ENCODE measurements around the gene SDHAF1.

SDHAF1 gene

DNA sequence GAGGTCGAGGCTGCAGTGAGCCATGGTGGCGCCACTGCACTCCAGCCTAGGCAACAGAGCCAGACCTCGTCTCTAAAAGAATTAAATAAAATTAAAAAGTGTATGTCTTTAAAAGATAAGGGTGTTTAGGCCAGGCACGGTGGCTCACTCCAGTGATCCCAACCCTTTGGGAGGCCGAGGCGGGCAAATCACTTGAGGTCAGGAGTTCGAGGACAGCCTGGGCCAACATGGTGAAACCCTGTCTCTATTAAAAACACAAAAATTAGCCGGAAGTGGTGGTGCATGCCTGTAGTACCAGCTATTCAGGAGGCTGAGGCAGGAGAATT is 7.5 kb upstream of the SDHAF1 start:
- no peak for DNase-seq

DNA sequence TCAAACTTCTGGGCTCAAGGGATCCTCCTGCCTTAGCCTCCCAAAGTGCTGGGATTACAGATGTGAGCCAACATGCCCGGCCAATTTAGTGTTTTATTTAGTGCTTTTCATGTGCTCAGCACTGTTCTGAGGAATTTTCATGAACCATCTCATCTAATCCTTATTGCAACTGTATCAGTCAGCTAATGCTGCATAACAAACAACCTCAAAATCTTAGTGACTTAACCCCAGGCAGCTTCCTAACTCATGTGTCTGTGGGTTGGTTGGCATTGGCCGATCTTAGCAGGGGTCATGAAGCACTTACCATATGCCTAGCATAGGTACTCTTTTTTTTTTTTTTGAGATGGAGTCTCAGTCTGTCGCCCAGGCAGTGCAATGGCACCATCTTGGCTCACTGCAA is 6.2 kb upstream of the SDHAF1 start:
- no peak for DNase-seq

DNA sequence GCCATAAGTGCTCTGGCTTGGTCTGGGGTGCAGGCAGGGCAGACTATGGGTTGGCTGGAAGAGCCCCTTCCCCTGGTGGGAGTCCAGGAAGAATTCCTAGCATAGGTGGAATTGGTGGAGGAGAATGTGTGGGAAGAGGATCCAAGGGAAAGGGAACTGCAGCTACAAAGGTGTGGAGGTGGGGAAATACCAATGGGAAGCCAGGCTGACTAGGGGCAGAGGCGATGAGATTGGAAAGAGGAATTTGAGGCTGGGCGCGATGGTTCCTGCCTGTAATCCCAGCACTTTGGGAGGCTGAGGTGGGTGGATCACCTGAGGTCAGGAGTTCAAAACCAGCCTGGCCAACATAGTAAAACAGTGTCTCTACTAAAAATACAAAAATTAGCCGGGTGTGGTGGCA is 4.8 kb upstream of the SDHAF1 start:
- DNase-seq = no peak

DNA sequence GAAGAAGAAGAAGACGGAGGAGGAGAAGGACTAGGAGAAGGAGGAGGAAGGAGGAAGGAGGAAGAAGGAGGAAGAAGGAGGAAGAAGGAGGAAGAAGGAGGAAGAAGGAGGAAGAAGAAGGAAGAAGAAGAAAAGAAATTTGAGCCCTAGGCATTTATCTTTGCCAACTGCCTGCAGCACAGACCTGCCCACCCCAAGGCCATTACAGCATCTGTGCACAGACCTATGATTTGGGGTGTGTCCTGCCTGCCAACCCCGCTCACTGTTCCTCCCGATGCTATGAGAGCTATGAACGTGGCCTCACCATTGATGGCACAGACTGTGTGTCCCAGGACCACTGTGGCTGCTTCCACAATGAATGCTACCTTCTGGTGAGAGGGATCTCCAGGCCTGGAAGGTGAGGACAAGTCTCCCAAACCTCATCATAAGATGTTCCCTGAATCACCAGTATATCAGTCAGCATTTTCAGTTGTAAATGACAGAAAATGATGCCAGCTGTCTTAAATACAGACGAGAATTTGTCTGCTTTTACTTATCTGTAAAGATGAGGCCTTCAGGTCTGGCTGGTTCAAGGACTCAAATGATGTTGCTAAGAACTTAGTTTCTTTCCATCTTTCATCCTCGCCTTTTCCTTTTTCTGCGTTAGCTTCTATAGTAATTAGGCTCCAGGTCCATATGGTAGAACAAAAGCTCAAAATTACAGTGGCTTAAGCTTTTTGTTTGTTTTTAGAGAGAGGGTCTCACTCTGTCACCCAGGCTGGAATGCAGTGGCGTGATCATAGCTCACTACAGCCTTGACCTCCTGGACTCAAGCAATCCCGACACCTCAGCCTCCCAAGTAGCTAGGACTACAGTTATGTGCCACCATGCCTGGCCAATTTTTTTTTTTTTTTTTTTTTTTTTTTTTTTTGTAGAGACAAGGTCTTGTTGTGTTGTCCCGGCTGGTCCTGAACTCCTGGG is 3.9 kb upstream of the SDHAF1 start:
- DNase-seq = no peak

DNA sequence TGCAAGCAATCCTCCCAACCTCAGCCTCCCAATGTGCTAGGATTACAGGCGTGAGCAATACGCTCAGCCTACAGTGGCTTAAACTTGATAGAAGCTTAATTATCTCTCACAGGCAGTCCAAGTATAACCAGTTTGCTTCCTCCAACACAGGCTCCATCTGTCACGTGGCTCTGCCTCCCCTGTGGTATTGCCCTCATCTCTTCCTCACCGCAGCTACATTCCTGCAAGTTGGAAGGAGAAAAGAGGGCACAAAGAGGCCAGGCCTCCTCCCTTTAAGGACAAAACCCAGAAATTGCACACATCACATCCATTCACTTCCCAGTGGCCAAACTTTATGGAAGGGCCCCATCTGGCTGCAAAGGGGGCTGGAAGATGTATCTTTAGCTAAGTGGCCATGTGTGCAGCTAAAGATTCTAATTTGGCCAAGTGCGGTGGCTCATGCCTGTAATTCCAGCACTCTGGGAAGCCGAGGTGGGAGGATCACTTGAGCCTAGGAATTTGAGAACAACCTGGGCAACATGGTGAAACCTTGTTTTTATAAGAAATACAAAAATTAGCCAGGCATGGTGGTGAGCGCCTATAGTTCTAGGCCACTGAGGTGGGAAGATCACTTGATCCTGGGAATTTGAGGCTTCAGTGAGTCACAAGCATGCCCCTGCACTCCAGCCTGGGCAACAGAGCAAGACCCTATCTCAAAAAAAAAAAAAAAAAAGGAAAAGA is 3.1 kb upstream of the SDHAF1 start:
- no peak for DNase-seq

DNA sequence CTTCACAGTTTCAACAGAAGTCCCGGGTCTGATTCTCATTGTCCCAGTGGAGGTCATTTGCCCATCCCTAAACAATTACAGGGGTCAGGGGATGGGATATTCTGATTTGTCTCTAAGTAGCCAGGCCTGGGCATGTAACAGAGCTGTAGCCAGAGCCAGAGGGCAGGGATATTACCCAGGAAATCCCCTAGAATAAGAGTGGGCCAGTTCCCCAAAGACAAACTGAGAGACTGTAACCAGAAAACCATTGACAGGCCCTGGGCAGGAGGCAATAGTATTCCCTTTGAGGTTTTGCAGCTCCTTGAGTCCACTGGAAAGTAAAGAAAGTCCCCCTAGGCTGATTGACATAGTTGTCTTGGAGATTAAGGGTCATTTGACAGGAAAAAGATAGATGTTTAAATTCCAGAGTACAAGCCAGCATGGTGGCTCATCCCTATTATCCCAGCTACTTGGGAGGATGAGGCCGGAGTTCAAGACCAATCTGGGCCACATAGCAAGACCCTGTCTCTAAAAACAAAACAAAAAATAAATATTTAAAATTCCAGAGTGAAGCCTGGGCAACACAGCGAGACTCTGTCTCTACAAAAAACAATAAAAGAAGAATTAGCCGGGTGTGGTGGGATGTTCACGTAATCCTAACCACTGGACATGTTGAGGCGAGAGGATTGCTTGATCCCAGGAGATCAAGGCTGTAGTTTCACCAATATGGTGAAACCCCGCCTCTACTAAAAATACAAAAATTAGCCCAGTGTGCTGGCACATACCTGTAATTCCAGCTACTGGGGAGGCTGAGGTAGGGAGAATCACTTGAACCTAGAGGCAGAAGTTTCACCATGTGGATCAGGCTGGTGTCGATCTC is 1.9 kb upstream of the SDHAF1 start:
- DNase-seq = no peak

DNA sequence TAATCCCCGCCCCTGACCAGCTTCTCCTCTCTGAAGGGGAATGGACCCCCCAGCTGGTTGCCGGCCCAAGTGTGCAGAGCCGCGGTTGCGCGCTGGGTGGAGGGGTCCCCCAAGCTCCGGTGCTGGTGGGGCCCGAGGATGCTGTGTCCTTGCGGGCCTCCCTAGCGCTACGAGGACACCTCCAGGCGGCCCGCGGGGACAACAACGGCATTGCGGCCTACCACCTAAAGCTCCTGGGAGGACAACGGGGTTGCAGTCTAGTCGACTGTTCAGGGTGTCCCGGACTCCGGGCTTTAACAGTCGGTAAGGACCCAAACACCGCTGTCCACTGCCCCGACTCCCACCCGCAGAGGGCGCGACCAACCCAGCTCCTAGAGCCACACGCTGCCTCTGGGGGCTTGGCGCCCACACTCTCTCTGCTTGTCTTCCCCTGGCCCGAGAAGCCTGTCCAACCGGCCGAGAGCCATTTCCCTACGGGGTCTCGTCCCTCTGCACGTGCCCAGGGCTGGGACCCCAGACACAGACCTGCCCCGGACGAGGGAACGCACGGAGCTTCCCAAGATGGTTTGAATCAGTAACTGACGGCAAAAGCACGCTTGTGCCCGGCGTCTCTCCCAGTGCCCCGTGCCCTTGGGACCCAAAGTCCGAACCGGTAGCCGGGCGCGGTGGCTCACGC is 927 bp upstream of the SDHAF1 start:
- DNase-seq = no peak

DNA sequence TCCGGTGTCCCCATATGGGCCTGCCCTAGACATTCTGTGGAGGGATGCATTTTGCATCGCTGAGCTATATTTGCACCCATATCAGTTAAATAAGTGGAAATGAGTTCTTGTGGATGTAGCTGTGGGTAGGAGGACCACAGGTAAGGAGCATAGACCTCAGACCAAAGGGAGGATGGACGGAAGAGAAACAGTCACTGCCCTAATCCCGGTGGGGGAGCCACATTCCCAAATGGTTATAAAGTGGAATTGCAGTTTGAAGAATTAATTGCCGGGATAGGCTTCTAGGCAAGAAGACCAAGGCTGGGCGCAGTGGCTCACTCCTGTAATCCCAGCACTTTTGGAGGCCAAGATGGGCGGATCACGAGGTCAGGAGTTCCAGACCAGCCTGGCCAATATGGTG is 1.8 kb downstream of the SDHAF1 start:
- no peak for DNase-seq

DNA sequence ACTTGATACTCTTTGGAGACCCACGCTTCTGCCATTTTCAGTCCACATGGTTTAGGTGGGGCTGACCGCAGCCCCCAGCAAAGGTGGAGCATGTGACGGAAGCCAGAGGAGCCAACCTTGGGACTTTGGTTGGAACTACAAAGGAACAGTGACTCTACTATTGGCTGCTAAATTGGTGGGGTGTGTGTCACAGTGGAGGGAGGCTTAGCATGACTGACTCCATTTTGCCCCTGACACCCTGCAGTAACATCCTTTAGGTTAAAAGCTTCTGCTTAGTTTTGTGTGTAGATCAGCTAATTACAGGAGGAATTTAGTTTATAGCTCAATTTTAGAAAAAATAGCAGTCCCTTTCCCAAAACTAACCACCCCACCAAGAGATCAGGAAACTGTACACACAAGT is 6.6 kb downstream of the SDHAF1 start:
- DNase-seq = no peak

DNA sequence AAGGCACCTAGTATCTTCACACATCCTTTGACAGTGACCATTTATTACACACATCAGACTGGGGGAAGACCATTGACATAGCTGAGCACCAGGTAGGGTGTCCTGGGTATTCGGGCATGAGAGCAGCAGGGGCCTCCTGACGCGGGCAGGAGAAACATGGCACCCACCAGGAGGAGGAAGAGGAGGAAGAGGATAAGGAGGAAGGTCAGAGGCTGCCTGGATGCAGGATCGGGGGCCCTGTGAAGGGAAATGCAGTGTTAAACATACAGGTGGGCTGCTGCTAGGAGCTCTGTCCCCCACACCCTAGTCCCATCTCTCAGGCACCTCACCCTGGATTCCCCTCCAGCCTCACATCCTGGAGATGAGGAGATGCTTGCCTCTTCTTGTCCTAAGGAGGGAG is 8.3 kb downstream of the SDHAF1 start:
- no peak for DNase-seq

DNA sequence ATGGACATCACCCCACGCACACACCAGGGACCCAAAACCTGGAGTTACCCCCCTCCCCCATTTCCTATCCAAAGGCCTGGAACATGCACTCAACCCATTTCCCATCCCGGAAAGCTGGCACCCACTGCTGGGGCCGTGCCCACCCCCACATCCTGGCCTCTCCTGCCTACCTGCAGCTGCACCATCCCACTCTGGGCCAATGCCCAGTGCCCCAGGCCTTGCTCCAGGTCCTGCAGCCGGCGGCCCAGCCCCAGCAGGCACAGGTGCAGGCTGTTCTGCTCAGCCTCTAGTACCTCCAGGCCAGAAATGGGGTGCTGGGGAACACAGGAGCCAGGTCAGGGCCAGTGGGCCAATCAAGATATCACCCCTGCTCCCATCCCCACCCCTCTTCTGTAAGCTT is 12.0 kb downstream of the SDHAF1 start:
- DNase-seq = no peak

DNA sequence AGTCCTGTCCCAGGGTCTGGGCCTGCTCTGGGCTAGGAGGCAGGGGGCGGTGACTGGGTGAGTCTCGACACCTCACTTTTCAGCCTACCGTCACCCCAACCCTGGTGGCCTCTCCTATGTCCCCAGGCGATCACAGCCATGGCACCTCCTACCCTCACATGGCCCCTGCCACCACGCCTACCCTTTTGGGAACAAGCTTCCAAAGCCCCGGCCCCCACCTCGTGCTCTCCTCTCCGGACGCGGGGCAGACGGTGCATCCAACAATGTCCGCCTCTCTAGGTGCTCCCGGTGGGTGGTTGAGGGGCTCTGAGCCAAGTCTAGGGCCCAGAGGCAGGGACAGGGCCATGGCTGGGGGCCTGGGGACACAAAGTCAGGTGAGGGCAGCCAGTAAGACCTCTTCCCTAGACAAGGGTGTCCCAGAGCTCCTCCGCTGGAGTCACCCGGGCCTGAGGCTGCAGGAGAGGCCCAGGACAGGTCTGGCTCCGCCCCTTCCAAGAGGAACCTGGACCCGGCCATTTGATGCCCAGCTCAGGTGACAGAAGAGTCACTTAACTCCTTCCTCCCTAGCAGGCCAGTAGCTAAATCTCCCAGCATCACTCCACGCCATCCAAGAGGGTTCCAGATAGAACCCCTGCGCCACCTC is 13.5 kb downstream of the SDHAF1 start, which contains the start of gene SYNE4:
Gene SYNE4, minus strand, starts transcription at position 478 of the 643 bp plus-strand sequence. Its CDS starts 132 bp downstream, at position 346.
- no peak for DNase-seq

DNA sequence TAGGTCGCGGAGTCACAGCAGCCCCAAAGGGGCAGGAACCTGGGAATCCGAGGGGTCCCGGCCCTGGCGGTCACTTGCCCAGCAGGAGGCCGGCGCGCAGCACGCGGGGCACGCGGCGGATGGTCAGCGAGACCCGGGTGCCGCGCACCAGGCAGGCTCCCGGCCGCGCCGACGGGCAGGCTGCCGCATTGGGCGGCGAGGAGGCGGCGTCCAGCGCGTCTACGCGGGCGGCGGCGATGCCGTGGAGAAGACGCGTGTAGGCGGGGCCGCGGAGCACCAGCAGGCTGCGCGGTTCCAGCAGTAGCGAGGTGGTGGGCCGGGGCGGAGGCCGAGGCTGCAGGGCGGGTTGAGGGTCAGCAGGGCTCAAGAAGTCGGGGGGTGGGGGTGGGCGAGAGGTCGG is 14.2 kb downstream of the SDHAF1 start:
- peak; percentile 57 for DNase-seq

DNA sequence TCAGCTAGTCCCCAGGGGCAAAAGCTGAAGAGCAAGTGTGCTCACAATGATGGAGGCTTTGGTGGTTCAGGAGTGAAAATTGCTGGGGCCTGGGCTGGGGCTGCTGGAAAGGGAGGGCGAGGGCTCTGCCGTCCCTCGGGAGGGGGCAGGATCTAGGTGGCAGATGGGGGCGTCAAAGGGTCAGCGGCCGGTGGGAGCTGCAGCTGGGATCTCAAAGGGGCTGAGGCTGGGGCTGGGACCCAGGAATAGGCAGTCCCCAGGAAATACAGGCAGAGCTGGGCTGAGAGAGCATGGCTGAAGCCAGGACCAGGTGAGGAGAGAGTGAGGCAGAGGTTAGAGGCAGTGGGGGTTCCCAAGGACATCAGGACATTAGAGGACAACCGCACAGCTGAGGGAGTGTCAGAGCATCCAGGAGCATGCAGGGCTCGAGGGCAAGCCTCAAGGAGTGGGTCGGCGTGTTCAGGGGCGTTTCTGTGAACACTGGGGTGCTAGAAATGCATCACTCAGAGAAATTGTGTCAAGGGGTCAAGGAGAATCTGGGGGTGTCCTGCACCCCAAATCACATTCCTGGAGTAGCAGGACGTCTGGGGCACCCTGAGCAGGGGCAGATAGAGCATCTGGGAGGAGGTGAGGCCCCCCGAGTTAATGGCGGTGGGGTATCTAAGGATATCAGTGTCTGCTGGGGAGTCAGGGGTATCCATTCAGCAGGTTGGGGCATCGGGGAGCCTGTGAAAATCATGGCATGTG is 14.8 kb downstream of the SDHAF1 start:
- no peak for DNase-seq

DNA sequence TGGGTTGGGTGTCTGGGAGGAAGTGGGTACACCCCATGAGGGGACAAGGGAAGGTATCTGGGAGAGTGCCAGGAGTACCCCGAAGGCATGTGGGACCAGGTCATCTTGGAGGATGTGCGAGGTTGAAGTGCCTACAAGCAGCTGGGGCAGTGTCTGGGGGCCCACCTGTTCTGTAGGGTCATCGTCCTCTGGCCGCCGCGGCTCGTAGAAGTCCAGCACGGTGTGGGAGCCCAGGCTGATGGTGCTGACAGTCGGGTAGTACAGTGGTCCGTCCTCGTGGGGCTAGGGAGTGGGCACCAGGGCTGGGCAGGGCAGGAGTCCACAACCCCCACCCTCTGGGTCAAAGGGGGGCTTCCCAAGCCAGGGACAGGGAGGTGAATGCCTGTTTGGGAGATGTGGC is 15.4 kb downstream of the SDHAF1 start:
- DNase-seq = no peak

DNA sequence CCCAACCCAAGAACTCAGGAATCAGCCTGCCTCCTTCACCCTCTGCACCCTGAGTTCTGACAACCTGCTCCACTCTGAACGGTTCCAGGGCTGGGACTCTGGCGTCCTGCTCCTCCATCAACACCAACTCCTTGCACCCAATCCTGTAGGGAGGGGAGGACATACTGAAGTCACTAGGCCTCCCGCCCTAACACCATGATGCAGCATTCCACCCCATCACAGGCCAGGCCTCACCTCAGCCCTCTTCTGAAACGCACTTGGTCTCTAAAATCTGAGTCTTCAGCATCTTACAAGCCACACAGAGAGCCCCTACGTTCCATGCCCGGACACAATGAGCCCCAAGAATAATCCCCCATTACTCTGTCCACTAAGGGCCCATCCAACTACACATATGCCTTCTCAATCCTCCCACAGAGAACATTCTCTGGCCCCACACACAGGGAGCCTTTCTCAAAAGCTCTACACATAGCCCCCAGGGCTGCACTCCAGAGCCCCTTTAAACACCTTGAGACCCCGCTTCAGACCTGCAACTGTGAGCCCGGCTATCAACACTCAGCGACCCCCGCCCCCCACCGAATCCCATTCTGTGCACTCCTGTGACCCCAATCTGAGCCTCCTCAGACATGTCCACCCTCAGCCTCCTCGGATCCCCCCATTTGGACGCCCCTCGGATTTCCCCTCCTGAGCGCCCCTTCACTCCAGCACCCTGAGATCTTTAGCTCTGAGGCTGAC is 18.5 kb downstream of the SDHAF1 start:
- DNase-seq = no peak

DNA sequence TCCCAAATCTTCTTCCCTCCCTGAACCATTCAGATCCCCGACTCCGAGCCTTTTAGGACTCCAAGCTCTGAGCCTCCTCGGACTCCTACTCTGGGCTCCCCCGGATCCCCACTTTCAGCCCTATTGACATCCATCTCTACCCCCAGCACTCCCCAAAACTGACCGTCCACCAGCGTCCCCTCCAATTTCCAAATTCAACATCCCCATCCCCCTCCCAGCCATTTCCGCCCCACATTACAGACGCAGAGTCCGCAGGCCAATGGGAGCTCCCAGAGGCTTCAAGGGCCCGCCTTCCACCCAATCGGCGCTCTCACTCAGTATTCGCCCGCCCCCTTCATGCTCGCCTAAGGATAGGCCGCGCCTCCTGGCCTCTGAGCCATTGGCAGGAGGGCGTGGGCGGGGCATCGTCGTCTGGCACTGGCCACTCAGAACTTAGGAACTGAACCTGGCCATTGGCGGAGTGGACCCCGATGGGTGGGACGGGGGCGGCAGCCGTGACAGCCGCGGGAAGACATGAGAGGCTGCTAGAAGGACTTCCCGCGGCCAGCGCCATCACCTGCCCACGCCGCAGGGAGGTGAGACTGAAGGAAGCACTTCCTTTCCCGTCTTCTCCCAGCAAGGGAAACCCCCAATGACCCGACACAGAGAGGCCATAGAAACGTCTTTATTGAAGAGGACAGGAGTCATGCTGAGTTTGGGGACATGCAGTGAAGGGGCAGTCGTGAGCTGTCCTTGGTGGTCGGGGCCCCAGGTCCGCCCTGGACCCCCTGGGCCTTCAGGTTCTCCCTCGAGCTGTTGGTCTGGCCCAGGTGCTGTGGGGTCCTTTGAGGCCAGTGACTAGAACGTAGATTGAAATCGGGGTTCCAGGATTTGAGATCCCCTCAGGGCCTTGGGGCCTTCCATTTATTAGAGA is 19.3 kb downstream of the SDHAF1 start, which contains the start of gene ALKBH6:
Gene ALKBH6, minus strand, starts transcription at position 202 of the 913 bp plus-strand sequence. CDS start 816 bp downstream, outside the sequence.
- peak; percentile 100 for DNase-seq

DNA sequence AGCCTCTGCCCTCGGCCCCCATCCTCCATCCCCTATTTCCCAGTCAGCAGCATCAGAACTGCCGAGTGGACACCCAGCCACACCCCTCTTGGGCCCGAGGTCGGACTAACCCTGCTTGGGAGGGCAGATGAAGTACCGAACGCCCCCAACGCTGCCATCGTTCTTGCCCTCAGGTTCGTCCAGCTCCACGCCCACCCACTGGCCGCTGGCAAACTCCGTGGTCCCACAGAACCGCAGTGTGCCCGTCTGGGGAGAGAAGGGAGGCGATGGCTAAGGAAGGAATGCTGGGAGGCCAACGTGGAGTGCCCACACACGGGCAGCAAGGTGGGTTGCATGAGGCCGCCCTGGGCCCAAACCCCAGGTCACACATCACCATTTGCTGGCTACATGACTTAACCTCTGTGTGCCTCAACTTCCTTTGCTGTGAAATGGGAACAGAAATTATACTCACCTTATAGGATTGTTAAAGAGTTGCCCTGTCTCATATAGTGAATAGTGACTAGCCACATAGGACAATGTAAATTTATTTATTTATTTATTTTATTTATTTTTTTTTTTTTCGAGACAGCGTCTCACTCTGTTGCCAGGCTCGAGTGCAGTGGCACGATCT is 24.2 kb downstream of the SDHAF1 start:
- no peak for DNase-seq

DNA sequence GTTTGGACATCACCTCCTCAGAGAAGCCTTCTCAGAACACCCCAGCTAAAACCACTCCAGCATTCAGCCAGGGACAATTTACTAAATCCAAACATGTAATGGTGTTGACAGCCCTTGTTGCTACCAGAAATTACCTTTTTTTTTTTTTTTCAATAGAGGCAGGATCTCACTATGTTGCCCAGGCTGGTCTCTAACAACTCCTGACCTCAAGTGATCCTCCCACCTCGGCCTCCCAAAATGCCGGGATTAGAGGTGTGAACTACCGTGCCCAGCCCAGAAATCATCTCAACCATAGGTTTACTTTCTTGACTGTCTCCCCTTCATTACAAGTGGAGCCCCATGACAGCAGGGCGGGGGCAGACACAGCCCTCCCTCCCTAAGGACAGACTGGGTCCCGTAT is 28.4 kb downstream of the SDHAF1 start:
- DNase-seq = no peak
